Mucosa of rectum (tissue), 2 donors: ENCODE data around the gene C2CD2L.

Experiments used
- H3K27ac ChIP-seq, 2 donors: one replicate each; pipeline ENCODE4 v1.7.0; 2013; ENCODE audit warnings: inconsistent platforms in 2 of 2, low read depth in 2 of 2, low read length in 2 of 2
- H3K27me3 ChIP-seq, 2 donors: one replicate each; pipeline ENCODE4 v1.7.0; 2013; ENCODE audit warnings: low read length in 2 of 2; ENCODE audit not compliant: control insufficient read depth in 2 of 2, insufficient read depth in 2 of 2
- H3K36me3 ChIP-seq, 2 donors: one replicate each; pipeline ENCODE4 v1.7.0; 2013; ENCODE audit warnings: low read length in 2 of 2; ENCODE audit not compliant: control insufficient read depth in 2 of 2, insufficient read depth in 2 of 2
- H3K4me1 ChIP-seq, 2 donors: one replicate each; pipeline ENCODE4 v1.7.0; 2013; ENCODE audit warnings: low read length in 2 of 2, mild to moderate bottlenecking in 1 of 2; ENCODE audit not compliant: control insufficient read depth in 2 of 2, insufficient read depth in 2 of 2
- H3K4me3 ChIP-seq, 2 donors: one replicate each; pipeline ENCODE4 v1.7.0; 2013; ENCODE audit warnings: low read length in 2 of 2
- H3K9ac ChIP-seq, 2 donors: one replicate each; pipeline ENCODE4 v1.7.0; 2013; ENCODE audit warnings: low read length in 2 of 2, low read depth in 1 of 2, mild to moderate bottlenecking in 1 of 2
- H3K9me3 ChIP-seq, 2 donors: one replicate each; pipeline ENCODE4 v1.7.0; 2013; ENCODE audit warnings: low read length in 2 of 2; ENCODE audit not compliant: control insufficient read depth in 2 of 2
- donor health status: healthy.
- donor health status: Normal muscosa, but diverticular disease.

Gene C2CD2L

DNA sequence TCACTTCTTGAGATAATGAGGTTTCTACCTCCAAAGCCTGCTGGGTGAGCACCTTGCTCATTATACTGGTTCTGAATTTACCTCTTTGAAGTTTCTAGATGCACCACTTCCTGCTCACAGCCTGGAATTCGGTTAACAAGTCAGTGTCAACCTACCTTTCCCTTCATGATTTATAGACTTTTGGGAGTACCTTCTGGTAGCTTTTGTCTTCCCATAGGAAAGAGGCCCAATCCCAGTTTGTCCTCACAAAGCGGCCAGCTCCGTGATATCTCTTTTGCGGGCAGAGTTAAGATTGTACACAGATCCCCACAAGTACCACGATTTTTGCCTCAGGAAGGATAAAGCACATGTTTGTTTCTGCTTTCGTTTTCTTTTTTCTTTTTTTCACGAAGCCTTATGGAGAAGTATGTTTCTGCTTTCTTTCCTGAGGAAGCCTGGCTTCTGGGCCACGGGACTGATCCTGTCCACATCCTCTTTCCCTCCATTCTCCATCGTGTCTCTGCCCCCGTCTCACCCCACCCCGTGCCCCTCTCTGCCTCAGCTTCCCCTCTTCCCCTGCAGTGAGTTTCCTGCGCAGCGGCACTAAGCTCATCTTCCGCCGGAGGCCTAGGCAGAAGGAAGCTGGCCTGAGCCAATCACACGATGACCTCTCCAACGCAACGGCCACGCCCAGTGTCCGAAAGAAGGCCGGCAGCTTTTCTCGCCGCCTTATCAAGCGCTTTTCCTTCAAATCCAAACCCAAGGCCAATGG, 8.5 kb downstream of the C2CD2L start:
- Histone ChIP-seq H3K9me3 (no peaks in the 10 kb centered on the region), H3K27ac (peak overlapping the region; percentile 37 to 71), H3K4me1 (peaks cover 3 to 5% of the 10 kb centered on the region in 2 donors), H3K9ac (no peak overlapping the region), H3K4me3 (no peak overlapping the region), H3K27me3 (no peaks in the 10 kb centered on the region), H3K36me3 (peaks cover 40 to 49% of the 10 kb centered on the region in 2 donors)

DNA sequence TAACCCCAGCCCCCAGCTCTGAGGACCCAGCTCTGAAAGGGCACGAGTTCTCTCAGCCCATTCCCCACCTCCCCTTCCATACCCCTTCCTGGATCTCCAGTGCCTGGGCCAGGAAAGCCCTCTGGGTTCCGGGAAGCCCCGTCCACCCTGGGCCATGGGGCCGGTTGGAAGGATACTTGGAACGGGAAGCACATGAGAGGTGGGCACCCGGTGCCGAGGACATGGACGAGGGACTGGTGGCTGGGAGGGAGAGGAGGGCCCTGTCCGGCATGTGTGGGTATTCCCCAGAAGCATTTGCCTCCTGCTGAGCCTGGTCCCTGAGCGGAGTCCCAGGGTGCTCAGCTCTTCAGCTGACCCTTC, 9.1 kb downstream of the C2CD2L start:
- Histone ChIP-seq H3K27me3 (no peaks in the 10 kb centered on the region), H3K27ac (peak overlapping the region; percentile 37 to 71), H3K9me3 (no peaks in the 10 kb centered on the region), H3K4me1 (peaks cover 6 to 9% of the 10 kb centered on the region in 2 donors), H3K36me3 (peaks cover 34 to 43% of the 10 kb centered on the region in 2 donors), H3K4me3 (no peak overlapping the region), H3K9ac (no peak overlapping the region)

DNA sequence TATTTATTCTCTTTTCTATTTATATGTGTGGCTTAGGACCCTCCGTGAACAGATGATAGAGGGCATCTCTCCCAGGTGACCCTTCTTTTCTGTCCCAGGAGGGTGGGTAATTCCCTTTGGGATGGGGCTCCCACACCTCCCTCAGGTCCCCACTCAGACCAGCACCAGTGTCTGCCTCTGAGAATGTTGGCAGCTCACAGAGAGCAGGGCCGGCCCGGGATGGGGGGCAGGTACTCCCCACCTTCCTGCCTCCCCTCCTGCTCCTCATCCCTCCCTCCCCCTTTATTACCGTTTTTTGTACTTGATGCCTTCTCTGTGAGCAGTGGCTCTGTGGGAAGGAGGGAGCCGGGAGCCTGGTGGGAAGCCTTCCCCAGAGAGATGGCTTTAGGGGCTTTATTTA, 9.5 kb downstream of the C2CD2L start:
- Histone ChIP-seq H3K27ac (peak overlapping the region in 1 of 2 donors; percentile 71), H3K9me3 (no peaks in the 10 kb centered on the region), H3K36me3 (peaks cover 30 to 40% of the 10 kb centered on the region in 2 donors), H3K9ac (no peak overlapping the region), H3K4me1 (peaks cover 6 to 9% of the 10 kb centered on the region in 2 donors), H3K27me3 (no peaks in the 10 kb centered on the region), H3K4me3 (no peak overlapping the region)

DNA sequence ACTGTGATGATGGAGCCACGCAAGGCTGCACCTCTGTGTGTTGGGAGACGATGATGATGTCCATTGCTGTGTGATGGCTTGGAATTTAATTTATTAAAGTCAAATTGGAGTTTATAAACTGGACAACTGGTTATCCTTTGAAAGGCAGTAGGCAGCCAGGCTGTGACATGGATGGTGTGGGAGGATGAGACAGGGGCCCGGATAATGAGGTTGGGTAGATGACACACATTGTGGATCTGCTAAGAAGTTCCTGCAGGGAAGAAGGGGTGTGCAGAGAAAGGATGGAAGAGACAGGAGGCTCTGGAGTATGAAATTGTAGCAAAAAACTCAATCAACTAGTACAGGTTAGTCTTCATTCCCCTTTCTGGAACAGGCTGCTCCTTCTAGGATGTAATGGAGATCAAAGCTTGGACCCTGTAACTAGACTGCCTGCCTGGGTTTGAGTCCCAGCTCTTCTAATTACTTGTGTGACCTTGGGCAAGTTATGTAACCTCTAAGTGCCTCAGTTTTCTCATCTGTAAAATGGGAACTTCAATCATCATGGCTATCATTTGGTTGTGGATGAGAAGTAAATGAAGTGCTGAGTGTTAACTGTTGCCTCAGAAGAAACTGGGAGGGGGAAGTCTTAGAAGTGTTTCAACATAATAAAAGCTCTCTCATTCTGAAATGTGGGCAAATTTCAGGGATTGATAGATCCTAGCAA, 10.0 kb downstream of the C2CD2L start:
- H3K4me3 ChIP-seq: no peak overlapping the region
- H3K36me3 ChIP-seq: peaks cover 25 to 34% of the 10 kb centered on the region in 2 donors

DNA sequence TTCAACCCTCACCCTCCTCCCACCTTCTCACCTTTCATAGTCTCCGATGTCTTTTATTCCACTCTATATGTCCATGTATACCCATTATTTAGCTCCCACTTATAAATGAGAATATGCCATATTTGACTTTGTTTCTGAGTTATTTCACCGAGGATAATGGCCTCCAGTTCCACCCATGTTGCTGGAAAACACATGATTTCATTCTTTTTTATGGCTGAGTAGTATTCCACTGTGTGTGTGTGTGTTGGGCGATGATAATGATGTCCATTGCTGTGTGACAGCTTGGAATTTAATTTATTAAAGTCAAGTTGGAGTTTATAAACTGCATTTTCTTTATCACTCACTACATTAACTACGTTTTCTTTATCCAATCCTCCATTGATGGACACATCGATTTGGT, 11.1 kb downstream of the C2CD2L start:
- H3K4me1 ChIP-seq: peaks cover 16% of the 10 kb centered on the region in 2 donors
- H3K27me3 ChIP-seq: no peaks in the 10 kb centered on the region
- no peaks in the 10 kb centered on the region for H3K9me3 ChIP-seq
- no peak overlapping the region for H3K27ac ChIP-seq
- peaks cover 18 to 25% of the 10 kb centered on the region in 2 donors for H3K36me3 ChIP-seq
- no peak overlapping the region for H3K9ac ChIP-seq
- no peak overlapping the region for H3K4me3 ChIP-seq

More for the DNA sequence above, 10.0 kb downstream of the C2CD2L start:
- Histone ChIP-seq H3K4me1 (peaks cover 11% of the 10 kb centered on the region in 2 donors), H3K27me3 (no peaks in the 10 kb centered on the region), H3K27ac (no peak overlapping the region), H3K9me3 (no peaks in the 10 kb centered on the region), H3K9ac (no peak overlapping the region)

DNA sequence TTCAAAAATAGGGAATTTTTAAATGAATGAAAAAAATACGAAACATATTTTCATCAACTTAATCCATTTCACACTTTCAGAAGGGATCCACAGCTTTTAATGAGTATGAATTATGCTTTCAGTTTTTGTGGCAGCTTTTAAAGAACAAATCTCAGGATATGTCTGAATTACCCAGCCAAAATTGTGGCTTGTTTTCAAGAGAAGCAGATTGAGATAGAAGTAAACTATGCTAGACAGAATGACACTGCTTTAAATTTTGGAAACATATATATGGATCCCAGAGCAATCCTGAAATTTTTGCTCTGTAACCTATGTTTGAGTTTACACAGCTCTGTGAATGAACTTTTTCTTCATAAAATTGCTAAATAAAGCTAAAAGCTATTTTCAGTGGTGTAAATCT, 11.8 kb downstream of the C2CD2L start:
- H3K36me3 ChIP-seq: peaks cover 14 to 22% of the 10 kb centered on the region in 2 donors
- H3K9me3 ChIP-seq: no peaks in the 10 kb centered on the region
- no peak overlapping the region for H3K4me3 ChIP-seq
- no peaks in the 10 kb centered on the region for H3K27me3 ChIP-seq
- H3K4me1 ChIP-seq: peaks cover 16% of the 10 kb centered on the region in 2 donors
- no peak overlapping the region for H3K27ac ChIP-seq
- no peak overlapping the region for H3K9ac ChIP-seq

DNA sequence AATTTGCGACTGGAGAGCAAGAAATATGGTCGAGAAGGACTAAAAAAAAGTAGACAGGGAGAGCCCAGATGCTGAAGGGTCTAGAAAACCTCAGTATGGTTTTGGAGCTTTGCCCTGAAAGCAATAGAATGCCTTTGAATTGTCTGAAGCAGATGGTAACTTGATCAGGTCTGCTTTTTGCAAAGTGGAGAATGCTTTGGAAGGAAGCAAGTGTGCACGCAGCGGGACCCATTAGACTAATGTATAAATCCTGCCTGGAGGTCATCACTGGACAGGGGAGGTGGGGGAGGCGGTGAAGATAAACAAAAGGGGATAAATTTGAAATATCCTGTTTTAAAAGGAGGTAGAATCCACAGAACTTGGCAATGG, 13.5 kb downstream of the C2CD2L start:
- Histone ChIP-seq H3K4me1 (peaks cover 19 to 23% of the 10 kb centered on the region in 2 donors), H3K27me3 (no peaks in the 10 kb centered on the region), H3K27ac (peak overlapping the region; percentile 28 to 76), H3K9me3 (no peaks in the 10 kb centered on the region), H3K4me3 (peak overlapping the region; percentile 84 to 100), H3K9ac (peak overlapping the region; percentile 76 to 88), H3K36me3 (peaks cover 10 to 20% of the 10 kb centered on the region in 2 donors)

DNA sequence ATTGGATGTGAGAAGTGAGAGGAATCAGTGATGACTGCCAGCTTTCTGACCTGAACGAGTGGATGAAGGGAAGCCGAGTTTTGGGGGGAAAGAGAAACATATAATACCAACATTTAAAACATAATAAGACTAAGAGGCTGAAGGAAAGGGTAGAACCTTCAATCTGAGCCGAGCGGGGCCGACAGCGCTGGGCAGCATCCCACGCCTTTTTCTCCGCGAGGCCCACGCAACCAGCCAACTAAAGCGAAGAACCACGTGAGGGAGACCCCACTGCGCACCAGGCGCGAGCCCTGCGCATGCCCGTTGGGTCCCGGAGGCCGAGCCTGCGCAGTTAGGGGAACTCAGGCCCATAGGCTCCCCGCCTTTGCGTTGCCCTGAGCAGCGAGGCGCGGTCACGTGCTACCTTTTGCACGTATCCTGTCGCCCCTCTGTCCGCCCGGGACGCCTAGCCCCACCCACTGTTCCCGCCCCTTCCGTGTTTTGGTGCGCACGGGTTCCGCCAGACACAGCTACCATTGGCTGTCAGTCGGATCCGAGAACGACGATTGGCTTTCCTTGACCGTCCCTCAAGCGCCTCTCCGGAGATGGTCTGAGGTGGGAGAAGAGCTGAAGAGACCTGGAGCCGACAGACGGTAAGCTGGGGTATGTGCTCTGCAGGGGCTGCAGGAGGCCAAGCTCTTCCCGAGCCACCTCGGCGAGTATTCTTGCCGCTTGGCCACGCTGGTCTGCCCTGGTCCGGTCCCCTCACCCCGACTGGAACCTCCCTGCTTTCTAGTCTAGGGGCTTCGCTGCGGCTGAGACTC, 14.1 kb downstream of the C2CD2L start, which contains the start of gene HINFP:
Gene HINFP, plus strand, starts transcription at position 573 of the 803 bp plus-strand sequence. CDS start 5,365 bp downstream, outside the sequence.
- Histone ChIP-seq H3K27ac (peak within 1 kb of the TSS; percentile 82 to 89), H3K27me3 (no peaks in the 10 kb centered on the region), H3K4me3 (peak within 1 kb of the TSS; percentile 93 to 100), H3K9me3 (no peaks in the 10 kb centered on the region), H3K9ac (peak within 1 kb of the TSS; percentile 88 to 92), H3K4me1 (peaks cover 21 to 27% of the 10 kb centered on the region in 2 donors), H3K36me3 (peaks cover 8 to 18% of the 10 kb centered on the region in 2 donors)

DNA sequence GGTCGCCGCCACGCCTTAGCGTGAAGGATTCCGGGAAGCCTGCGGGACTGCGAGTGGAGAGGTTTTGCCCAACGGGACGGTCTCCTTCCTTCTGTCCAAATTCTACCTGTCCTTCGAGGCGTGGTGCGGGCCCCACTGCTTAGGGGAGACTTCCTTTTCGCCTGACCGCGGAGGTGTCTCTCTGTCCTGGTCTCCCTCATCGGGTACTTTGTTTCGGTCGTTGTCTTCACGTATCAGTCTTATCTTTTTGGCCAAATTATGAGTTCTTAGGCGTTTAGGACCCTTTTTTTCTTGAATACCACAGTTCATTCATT, 14.6 kb downstream of the C2CD2L start:
- Histone ChIP-seq H3K36me3 (peaks cover 7 to 18% of the 10 kb centered on the region in 2 donors), H3K9me3 (no peaks in the 10 kb centered on the region), H3K27me3 (no peaks in the 10 kb centered on the region), H3K4me1 (peaks cover 23 to 33% of the 10 kb centered on the region in 2 donors), H3K9ac (peak overlapping the region; percentile 83 to 92), H3K27ac (peak overlapping the region; percentile 82 to 89), H3K4me3 (peak overlapping the region; percentile 93 to 100)
